ENCODE data around the gene MPHOSPH6. TPM values are rescaled to one million over a fixed set of nuclear protein-coding genes. Genes with fewer than 3 reads are reported as not detected.

The MPHOSPH6 gene
- total RNA-seq, 4 donors from 2014 or later = 35.3 to 73.5 (median 51.9) TPM

GRCh38 chr16:82201351-82201750 lies 31.3 kb upstream of the MPHOSPH6 start:
- H3K9me3 ChIP-seq = no peaks in the 10 kb centered on the region
- no peak for TF ChIP-seq POLR2A (IDR thresholded peaks at IDR 0.05)
- TF ChIP-seq, protein P1, sequence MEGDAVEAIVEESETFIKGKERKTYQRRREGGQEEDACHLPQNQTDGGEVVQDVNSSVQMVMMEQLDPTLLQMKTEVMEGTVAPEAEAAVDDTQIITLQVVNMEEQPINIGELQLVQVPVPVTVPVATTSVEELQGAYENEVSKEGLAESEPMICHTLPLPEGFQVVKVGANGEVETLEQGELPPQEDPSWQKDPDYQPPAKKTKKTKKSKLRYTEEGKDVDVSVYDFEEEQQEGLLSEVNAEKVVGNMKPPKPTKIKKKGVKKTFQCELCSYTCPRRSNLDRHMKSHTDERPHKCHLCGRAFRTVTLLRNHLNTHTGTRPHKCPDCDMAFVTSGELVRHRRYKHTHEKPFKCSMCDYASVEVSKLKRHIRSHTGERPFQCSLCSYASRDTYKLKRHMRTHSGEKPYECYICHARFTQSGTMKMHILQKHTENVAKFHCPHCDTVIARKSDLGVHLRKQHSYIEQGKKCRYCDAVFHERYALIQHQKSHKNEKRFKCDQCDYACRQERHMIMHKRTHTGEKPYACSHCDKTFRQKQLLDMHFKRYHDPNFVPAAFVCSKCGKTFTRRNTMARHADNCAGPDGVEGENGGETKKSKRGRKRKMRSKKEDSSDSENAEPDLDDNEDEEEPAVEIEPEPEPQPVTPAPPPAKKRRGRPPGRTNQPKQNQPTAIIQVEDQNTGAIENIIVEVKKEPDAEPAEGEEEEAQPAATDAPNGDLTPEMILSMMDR (IDR thresholded peaks at IDR 0.05) = no peak
- no peak for DNase-seq
- no peaks in the 10 kb centered on the region for H3K36me3 ChIP-seq
- H3K27me3 ChIP-seq = no peaks in the 10 kb centered on the region
- H3K4me1 ChIP-seq = peaks cover 0 to 8% (median 0%) of the 10 kb centered on the region in 3 donors
- WGBS, 2 donors = 49 to 56% methylated on average over 2 of the region's 2 CpGs
- no peak overlapping the region for H3K27ac ChIP-seq
- H3K4me3 ChIP-seq = no peak overlapping the region
- intact Hi-C loops (cut with DNase I) = no loop called here

DNA sequence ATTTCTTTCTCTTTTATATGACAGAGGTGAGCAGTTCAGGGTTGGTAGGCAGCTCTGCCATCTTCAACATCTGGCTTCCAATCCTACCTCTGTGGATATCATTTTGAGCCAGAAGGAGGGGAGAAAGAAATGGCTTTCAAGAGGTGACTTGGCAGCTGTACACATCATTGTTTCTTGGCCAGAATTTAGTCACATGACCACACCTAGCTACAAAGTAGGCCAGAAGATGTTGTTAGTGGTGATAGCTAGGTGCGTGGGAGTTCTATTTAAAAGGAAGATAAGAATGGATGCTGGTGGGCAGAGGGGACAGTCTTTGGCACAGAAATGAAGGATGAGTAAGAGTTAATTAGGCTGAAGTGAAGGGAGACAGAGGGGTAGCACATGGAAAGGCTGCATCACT lies 29.2 kb upstream of the MPHOSPH6 start:
- H3K9me3 ChIP-seq = no peaks in the 10 kb centered on the region
- peaks cover 0 to 8% (median 0%) of the 10 kb centered on the region in 3 donors for H3K4me1 ChIP-seq
- no peaks in the 10 kb centered on the region for H3K27me3 ChIP-seq
- 75 to 89% methylated on average over 1 of the region's 1 CpG for WGBS, 2 donors
- no peak overlapping the region for H3K27ac ChIP-seq
- intact Hi-C loops (cut with DNase I) = no loop called here
- H3K36me3 ChIP-seq = no peaks in the 10 kb centered on the region
- no peak overlapping the region for H3K4me3 ChIP-seq
- no peak for TF ChIP-seq POLR2A (IDR thresholded peaks at IDR 0.05)
- TF ChIP-seq, protein P1 (IDR thresholded peaks at IDR 0.05) = no peak
- no peak for DNase-seq

- no peak for DNase-seq
- no peak overlapping the region for H3K4me3 ChIP-seq
- intact Hi-C loops (cut with DNase I) = no loop called here
- H3K27me3 ChIP-seq = no peaks in the 10 kb centered on the region
- WGBS, 2 donors = 40 to 50% methylated on average over 7 of the region's 7 CpGs
- TF ChIP-seq POLR2A (IDR thresholded peaks at IDR 0.05) = no peak
- TF ChIP-seq, protein P1 (IDR thresholded peaks at IDR 0.05) = no peak
- H3K27ac ChIP-seq = no peak overlapping the region
- no peaks in the 10 kb centered on the region for H3K9me3 ChIP-seq
- H3K4me1 ChIP-seq = peaks cover 0 to 8% (median 0%) of the 10 kb centered on the region in 3 donors
- H3K36me3 ChIP-seq = no peaks in the 10 kb centered on the region
Measured at GRCh38 chr16:82197540-82198240, 27.7 kb upstream of the MPHOSPH6 start.

- TF ChIP-seq, protein P1 (IDR thresholded peaks at IDR 0.05) = no peak
- intact Hi-C loops (cut with DNase I) = no loop called here
- Histone ChIP-seq H3K27me3 (no peaks in the 10 kb centered on the region), H3K4me3 (no peak overlapping the region), H3K9me3 (no peaks in the 10 kb centered on the region), H3K4me1 (peaks cover 0 to 8% (median 0%) of the 10 kb centered on the region in 3 donors), H3K27ac (peak overlapping the region in 2 of 4 donors; percentile 1 to 58), H3K36me3 (no peaks in the 10 kb centered on the region)
- no peak for DNase-seq
- WGBS, 2 donors = 25 to 47% methylated on average over 2 of the region's 2 CpGs
Measured at GRCh38 chr16:82195917-82196494, 26.0 kb upstream of the MPHOSPH6 start.

DNA sequence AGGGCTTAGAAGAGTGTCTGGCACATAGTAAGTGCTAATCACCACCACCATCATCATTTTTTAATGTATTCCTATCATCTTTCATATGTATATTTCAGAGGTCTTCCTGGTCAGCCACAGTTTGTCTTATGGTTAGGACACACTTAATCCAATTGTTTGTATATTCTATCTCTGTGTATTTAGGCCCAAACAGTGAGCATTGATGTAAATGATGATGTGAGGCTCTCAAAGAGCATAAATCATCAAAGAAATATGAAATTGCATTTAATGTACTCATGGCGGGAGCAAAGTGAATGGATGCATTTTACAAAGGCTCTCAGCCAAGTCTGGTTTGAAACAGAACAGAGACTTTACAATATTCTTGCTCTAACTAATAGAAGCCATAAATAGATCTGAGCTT lies 24.1 kb upstream of the MPHOSPH6 start:
- DNase-seq = no peak
- Histone ChIP-seq H3K27ac (no peak overlapping the region), H3K27me3 (no peaks in the 10 kb centered on the region), H3K4me1 (peaks cover 0 to 8% (median 6%) of the 10 kb centered on the region in 3 donors), H3K9me3 (no peaks in the 10 kb centered on the region), H3K36me3 (no peaks in the 10 kb centered on the region), H3K4me3 (no peak overlapping the region)
- intact Hi-C loops (cut with DNase I) = no loop called here
- 67 to 86% methylated on average over 1 of the region's 1 CpG for WGBS, 2 donors
- no peak for TF ChIP-seq POLR2A (IDR thresholded peaks at IDR 0.05)
- TF ChIP-seq, protein P1 (IDR thresholded peaks at IDR 0.05) = no peak
